Thyroid gland (tissue), 4 donors: ENCODE measurements around the gene ZP1. TPM values are rescaled to one million over a fixed set of nuclear protein-coding genes. Genes with fewer than 3 reads are reported as not detected.

Source experiments
- DNase-seq, 2 donors: peaks; one replicate each; pipeline ENCODE4 v3.0.0-alpha.2; 2019
- H3K27ac ChIP-seq, 3 donors: fragments of 200-600 bp; sonication (generic); 1 replicate in 2 of 3; 2 replicates in 1 of 3; pipeline ENCODE4 v1.5.1; 2016 to 2019; ENCODE audit warnings: mild to moderate bottlenecking in 1 of 3, moderate library complexity in 1 of 3
- H3K27me3 ChIP-seq: fragments of 200-600 bp; sonication (generic); one replicate; pipeline ENCODE4 v1.5.1; 2019
- H3K36me3 ChIP-seq, 2 donors: fragments of 200-600 bp; sonication (generic); one replicate each; pipeline ENCODE4 v1.5.1; 2016 to 2019
- H3K4me1 ChIP-seq, 2 donors: fragments of 200-600 bp; sonication (generic); one replicate each; pipeline ENCODE4 v1.5.1; 2017 to 2019
- H3K4me3 ChIP-seq, 3 donors: fragments of 200-600 bp; sonication (generic); replicated peaks in 1 of 3; 1 replicate in 2 of 3; 2 replicates in 1 of 3; pipeline ENCODE4 v1.5.1; 2016; ENCODE audit warnings: mild to moderate bottlenecking in 1 of 3
- H3K9me3 ChIP-seq: fragments of 200-600 bp; sonication (generic); one replicate; pipeline ENCODE4 v1.5.1; 2017
- CTCF ChIP-seq, 6 experiments: fragments of 200-600 bp in 3 of 6; fragments of 450-650 bp in 3 of 6; sonication (generic) in 3 of 6; IDR thresholded peaks; one replicate each; pipeline ENCODE4 v1.5.1; 2016 to 2019; ENCODE audit warnings: antibody characterized with exemption in 6 of 6, mild to moderate bottlenecking in 2 of 6, inconsistent platforms in 1 of 6, moderate library complexity in 1 of 6
- POLR2A ChIP-seq, 2 donors: fragments of 450-650 bp; IDR thresholded peaks; one replicate each; pipeline ENCODE4 v1.6.1; 2017; ENCODE audit warnings: antibody characterized with exemption in 2 of 2, mild to moderate bottlenecking in 2 of 2, moderate library complexity in 1 of 2
- WGBS, 2 donors: methylation state at CpG; one replicate each; pipeline ENCODE4 v1.1.5; 2017; 5-methylcytosine and 5-hydroxymethylcytosine counted together
- intact Hi-C: fragments of 100-400 bp; cut with DNase I; formaldehyde crosslinking; loops from one replicate; pipeline ENCODE4 v1.15.1; 2023
- total RNA-seq, 4 donors: library from RNA; depleted of rRNA; stranded (reverse); fragments of >200 nt; gene quantifications; one replicate each; pipeline ENCODE4 v1.2.3, GENCODE V29; 2016

The ZP1 gene
- total RNA-seq, 4 donors from 2014 or later, result not detected

- Histone ChIP-seq H3K9me3 (no peaks in the 10 kb centered on the region), H3K4me1 (peaks cover 0 to 21% of the 10 kb centered on the region in 2 donors), H3K4me3 (no peak overlapping the region), H3K27ac (no peak overlapping the region), H3K36me3 (no peaks in the 10 kb centered on the region), H3K27me3 (no peaks in the 10 kb centered on the region)
- TF ChIP-seq CTCF (IDR thresholded peaks at IDR 0.05), result no peak
- TF ChIP-seq POLR2A (IDR thresholded peaks at IDR 0.05), result no peak
- DNase-seq, result no peak
- WGBS, 2 donors, result 63 to 70% methylated on average over 3 of the region's 3 CpGs
- intact Hi-C loops, result no loop called here
Measured at GRCh38 chr11:60870276-60870675, 2.9 kb downstream of the ZP1 start.

GRCh38 chr11:60870733-60871377 is 3.5 kb downstream of the ZP1 start:
- H3K27ac ChIP-seq, result peak overlapping the region in 1 of 3 donors; percentile 13

GRCh38 chr11:60871378-60872061 is 4.2 kb downstream of the ZP1 start:
- WGBS, 2 donors, result 34 to 48% methylated on average over 2 to 4 of the region's 7 CpGs
- Histone ChIP-seq H3K4me1 (peaks cover 0 to 21% of the 10 kb centered on the region in 2 donors), H3K27ac (peak overlapping the region in 1 of 3 donors; percentile 13), H3K4me3 (no peak overlapping the region), H3K27me3 (no peaks in the 10 kb centered on the region), H3K36me3 (no peaks in the 10 kb centered on the region), H3K9me3 (no peaks in the 10 kb centered on the region)
- peak; percentile 82 to 85 for DNase-seq
- intact Hi-C loops, result no loop called here
- TF ChIP-seq CTCF (IDR thresholded peaks at IDR 0.05) (peak in 4 of 6 experiments; percentile 33 to 59 (median 44)), POLR2A (IDR thresholded peaks at IDR 0.05) (no peak)

More at GRCh38 chr11:60870733-60871377, 3.5 kb downstream of the ZP1 start:
- no peaks in the 10 kb centered on the region for H3K9me3 ChIP-seq
- H3K27me3 ChIP-seq, result no peaks in the 10 kb centered on the region
- H3K4me3 ChIP-seq, result no peak overlapping the region
- intact Hi-C loops, result no loop called here
- peaks cover 0 to 21% of the 10 kb centered on the region in 2 donors for H3K4me1 ChIP-seq
- WGBS, 2 donors, result 64 to 78% methylated on average over 9 to 10 of the region's 13 CpGs
- no peak for DNase-seq
- no peak for TF ChIP-seq POLR2A (IDR thresholded peaks at IDR 0.05)
- no peaks in the 10 kb centered on the region for H3K36me3 ChIP-seq

- Histone ChIP-seq H3K27ac (no peak overlapping the region), H3K4me3 (no peak overlapping the region), H3K4me1 (peaks cover 0 to 15% of the 10 kb centered on the region in 2 donors), H3K36me3 (no peaks in the 10 kb centered on the region), H3K9me3 (no peaks in the 10 kb centered on the region), H3K27me3 (no peaks in the 10 kb centered on the region)
- DNase-seq, result no peak
- 95 to 100% methylated on average over 2 to 6 of the region's 6 CpGs for WGBS, 2 donors
- intact Hi-C loops, result no loop called here
- TF ChIP-seq POLR2A (IDR thresholded peaks at IDR 0.05), result no peak
Measured at GRCh38 chr11:60872124-60872960, 5.0 kb downstream of the ZP1 start.

GRCh38 chr11:60872961-60873524 is 5.7 kb downstream of the ZP1 start:
- Histone ChIP-seq H3K36me3 (no peaks in the 10 kb centered on the region), H3K27ac (no peak overlapping the region), H3K4me3 (no peak overlapping the region), H3K9me3 (no peaks in the 10 kb centered on the region), H3K4me1 (peaks cover 0 to 11% of the 10 kb centered on the region in 2 donors), H3K27me3 (no peaks in the 10 kb centered on the region)
- TF ChIP-seq POLR2A (IDR thresholded peaks at IDR 0.05), result no peak
- WGBS, 2 donors, result 75 to 76% methylated on average over 16 of the region's 16 CpGs
- no peak for DNase-seq
- intact Hi-C loops, result no loop called here

GRCh38 chr11:60873533-60873932 is 6.2 kb downstream of the ZP1 start:
- Histone ChIP-seq H3K4me3 (no peak overlapping the region), H3K27ac (no peak overlapping the region), H3K9me3 (no peaks in the 10 kb centered on the region), H3K36me3 (no peaks in the 10 kb centered on the region), H3K4me1 (peaks cover 0 to 11% of the 10 kb centered on the region in 2 donors), H3K27me3 (no peaks in the 10 kb centered on the region)
- intact Hi-C loops, result no loop called here
- no peak for DNase-seq
- no peak for TF ChIP-seq POLR2A (IDR thresholded peaks at IDR 0.05)
- no peak for TF ChIP-seq CTCF (IDR thresholded peaks at IDR 0.05)
- WGBS, 2 donors, result 87 to 93% methylated on average over 10 to 12 of the region's 12 CpGs
